Measurements from ENCODE around the gene PLIN4.
"Not testable (repeated sequence)": the region's sequence is repeated elsewhere in the genome, so short reads cannot be mapped to it uniquely, and the experiment has no call there.

Gene PLIN4

DNA sequence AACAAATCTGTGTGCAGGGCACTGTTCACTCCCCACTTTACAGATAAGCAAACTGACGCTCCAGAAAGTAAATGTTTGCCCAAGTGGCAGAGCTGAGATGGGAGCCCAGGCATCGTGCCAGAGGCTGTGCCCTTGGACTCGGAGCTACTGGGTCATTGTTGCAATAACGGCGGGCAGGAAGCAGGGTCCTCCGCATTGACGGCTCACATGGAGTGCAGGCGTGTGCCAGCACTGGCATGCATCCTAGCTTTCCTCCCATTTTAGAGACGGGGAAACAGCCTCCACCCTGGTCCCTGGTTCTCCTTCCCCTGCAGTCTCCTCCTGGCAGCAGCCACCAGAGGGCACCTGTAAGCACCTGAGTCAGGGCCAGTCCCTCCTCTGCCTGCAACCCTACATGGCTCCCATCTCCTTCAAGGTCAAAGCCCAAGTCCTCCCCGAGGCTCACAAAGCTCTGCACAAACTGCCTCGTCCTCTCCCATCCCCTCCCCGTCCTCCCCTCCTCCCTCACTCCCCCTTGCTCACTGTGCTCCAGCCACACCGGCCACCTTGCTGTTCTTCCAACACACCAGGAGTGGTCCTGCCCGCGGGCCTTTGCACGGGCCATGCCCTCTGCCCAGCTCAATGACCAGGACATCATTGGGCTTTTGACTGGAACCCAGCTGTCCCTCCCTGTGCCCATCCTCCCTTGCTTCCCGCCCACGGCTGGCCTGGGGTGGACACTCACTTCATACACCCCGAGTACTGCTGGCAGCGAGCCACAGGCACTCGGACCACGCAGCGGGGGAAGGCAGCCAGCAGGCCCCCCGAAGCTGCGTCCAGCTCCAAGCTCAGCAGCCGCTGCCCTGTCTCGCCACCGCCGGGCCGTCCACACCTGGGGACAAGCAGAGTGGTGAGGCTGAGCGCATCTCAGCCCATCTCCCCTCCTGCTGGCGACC is 29.3 kb upstream of the PLIN4 start:
- in situ Hi-C loops (cut with HindIII; ENCODE audit: low sequenced_read_pairs) = no loop called here

DNA sequence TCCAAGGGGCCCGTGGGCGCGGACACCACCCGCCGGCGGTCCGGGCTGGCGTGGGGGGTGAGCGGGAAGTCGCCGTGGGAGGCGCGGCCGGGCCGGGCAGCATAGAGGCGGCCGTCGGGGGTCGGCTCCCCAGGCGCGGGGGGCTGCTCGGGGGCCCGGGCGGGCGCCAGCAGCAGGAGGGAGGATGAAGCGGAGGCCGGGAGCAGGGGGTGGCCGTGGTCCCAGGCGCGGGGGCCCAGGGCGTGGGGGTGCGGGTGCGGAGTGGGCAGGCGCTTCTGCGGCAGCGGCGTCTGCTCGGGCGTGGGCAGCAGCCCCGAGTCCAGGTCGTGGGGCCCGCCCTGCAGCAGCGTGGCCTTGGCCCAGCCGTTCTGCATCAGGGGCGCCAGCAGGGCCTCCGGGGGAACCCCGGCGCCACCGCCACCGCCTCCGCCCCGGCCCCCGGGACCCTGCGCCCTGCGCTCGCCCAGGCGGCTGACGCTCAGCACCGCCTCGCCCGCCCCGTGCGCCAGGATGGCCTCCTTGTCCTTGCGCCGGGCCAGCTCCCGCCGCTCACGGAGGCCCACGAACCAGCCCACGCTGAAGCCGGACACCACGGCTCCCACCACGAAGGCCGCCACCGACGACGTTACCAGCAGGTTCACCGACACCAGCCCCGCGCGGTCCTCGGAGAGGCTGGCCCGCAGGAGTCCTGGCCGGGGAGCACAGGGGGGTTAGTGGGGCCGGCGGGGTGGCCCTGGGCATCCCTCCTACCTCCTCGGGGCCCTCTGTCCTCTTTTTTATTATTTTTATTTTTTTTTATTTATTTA is 25.8 kb upstream of the PLIN4 start:
- in situ Hi-C loops (cut with HindIII; ENCODE audit: low sequenced_read_pairs) = no loop called here

DNA sequence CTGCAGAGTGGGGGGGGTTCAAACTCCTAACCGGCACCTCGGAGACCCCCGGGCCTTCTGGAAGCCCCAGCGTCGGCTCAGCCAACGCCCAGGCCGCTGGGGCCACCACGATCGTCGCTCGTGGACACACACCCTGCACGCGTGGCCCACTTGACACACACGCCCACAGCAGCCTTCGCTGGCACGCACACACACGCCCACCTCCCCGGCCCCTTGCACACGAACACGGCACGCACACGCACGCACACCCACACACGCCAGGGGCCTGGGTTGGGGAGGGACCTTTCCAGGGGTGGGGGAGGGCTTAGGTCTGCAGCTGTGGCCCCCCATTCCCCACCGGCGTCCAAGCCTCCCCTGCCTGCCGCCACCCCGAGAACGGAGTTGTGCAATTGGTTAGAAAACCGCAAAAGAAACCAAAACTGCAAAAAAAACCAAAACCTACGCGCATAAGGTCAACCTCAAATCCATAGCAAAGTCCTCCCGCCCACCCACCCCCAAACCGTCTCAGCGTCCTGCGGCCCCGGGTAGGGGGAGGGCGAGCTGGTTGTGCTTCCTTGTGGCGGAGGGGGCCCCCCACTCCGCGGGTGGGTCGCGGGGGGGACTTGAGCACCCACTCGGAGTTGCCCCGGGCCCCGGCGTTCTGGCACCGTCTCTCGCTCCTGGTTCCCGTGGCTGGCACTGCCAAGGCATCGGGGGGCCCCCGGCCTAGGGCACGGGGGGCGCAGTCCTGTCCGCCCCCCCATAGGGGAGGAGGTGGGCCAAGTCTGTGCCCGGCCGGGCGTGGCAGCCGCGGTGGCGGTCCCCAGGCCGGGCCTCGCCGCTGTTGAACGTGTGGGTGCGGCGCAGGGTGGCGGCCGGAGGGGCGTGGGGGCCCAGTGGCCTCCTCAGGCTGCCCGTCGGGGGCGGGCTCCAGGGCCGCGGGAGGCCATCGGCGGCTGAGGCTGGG is 24.9 kb upstream of the PLIN4 start:
- in situ Hi-C loops (cut with HindIII; ENCODE audit: low sequenced_read_pairs) = no loop called here

DNA sequence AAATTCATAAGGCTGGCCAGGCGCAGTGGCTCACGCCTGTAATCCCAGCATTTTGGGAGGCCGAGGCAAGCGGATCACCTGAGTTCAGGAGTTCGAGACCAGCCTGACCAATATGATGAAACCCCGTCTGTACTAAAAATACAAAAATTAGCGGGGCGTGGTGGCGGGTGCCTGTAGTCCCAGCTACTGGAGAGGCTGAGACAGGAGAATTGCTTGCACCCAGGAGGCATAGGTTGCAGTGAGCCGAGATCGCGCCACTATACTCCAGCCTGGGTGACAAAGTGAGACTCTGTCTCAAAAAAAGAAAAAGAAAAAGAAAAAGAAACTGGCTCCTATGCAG is 23.5 kb upstream of the PLIN4 start:
- in situ Hi-C loops (cut with HindIII; ENCODE audit: low sequenced_read_pairs) = not testable (repeated sequence)

DNA sequence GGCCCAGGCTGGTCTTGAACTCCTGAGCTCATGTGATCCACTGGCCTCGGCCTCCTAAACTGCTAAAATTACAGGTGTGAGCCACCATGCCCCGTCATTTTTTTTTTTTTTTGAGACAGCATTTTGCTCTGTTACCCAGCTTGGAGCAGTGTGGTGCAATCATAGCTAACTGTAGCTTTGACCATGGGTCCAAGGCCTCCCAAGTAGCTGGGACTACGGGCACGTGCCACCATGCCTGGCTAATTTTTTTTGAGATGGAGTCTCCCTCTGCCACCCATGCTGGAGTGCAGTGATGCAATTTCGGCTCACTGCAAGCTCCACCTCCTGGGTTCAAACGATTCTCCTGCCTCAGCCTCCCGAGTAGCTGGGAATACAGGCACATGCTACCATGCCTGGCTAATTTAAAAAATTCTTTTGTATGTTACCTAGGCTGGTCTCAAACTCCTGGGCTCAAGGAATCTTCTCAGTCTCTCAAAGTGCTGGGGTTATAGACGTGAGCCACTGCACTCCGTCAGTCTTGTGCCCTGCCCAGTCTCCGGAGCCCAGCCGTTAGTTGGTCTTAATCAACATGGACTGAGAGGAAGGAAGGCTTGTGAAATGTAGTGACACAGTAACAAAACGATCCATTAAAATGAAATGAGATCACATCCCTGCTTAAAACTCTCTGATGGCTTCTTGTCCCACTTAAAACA is 23.0 kb upstream of the PLIN4 start:
- in situ Hi-C loops (cut with HindIII; ENCODE audit: low sequenced_read_pairs) = no loop called here

DNA sequence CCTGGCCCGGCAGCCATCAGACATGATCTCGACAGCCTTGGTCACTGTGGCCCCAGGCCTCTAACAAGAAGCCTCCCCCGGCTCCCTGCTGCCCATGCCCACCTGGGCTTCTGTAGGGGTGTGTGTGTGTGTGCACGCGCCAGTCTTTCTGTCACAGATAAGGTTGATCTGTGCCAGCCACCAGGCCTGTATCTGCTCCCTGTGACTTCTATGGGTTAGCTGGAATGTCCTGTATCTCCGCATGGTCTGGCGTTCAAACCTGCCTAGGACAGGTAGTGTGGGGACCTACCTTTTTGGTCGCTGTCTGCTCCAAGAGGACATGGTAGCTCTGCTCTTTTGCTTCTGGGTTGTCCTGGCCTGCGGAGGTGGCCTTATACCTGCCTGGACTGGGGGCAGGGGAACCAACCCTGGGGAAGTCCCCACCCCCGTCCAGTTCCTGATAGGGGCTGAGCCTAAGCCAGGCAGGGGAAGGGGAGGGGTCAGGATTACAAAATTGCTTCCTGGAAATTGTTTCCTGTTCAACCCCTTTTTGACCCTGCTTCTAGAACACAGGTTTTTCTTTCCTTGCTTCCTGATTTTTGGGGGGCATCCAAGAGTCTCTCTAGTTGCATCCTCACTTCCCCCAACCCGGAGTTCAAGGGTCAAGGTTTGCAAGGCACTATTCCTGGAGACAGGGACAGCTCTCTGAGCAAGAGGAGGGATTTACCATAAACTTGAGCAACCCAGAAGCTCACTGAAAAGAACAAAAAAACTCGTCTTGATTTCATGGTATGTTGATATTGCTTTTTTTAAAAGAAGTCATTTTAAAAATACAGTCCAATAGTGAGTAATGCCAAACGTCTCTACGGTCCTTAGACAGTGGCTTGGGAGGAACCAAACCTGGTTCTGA is 21.7 kb upstream of the PLIN4 start, which contains the start of gene LRG1:
TSS of gene LRG1 (minus strand) at position 344 of the 889 bp plus-strand sequence. CDS start at position 321, 23 bp downstream.
- in situ Hi-C loops (cut with HindIII; ENCODE audit: low sequenced_read_pairs) = no loop called here

DNA sequence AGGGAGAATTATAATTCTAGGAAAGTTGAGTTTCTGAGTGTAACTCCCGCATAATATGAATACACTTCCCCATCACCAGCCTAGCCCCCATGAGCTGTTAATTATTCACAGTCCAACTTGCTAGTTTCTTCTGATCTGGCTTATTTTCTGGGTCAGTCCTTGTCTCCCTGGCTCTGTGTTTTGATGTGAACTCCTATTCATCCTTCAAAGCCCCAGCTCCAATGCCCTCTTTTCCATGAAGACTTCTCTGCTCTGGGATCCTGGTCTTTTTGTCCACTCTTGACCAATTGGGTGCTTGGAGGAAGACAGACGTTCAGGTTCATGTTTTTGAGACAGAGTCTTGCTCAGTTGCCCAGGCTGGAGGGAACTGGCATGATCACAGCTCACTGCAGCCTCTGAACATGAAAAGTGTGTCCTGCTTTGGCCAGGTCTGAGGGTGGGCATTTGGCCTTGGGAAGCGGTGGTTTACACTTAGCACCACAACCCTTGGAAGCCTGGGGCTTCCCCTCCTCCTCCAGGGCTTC is 20.9 kb upstream of the PLIN4 start:
- in situ Hi-C loops (cut with HindIII; ENCODE audit: low sequenced_read_pairs) = no loop called here

DNA sequence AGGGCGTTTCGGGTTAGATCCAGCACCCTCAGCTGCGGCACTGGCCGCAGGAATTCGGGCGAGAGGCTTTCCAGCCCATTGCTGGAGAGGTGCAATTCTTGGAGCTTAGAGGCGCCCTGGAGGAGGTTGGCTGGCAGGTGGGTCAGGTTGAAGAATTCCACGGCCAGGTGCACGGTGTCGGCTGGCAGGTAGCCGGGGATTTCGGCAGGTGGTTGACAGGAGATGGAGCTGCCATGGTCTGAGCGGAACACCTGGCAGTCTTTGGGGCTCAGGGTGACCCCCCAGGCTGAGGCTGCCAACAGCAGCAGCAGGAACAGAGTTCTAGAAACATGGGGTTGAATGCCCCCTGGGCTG is 20.3 kb upstream of the PLIN4 start:
- in situ Hi-C loops (cut with HindIII; ENCODE audit: low sequenced_read_pairs) = no loop called here

DNA sequence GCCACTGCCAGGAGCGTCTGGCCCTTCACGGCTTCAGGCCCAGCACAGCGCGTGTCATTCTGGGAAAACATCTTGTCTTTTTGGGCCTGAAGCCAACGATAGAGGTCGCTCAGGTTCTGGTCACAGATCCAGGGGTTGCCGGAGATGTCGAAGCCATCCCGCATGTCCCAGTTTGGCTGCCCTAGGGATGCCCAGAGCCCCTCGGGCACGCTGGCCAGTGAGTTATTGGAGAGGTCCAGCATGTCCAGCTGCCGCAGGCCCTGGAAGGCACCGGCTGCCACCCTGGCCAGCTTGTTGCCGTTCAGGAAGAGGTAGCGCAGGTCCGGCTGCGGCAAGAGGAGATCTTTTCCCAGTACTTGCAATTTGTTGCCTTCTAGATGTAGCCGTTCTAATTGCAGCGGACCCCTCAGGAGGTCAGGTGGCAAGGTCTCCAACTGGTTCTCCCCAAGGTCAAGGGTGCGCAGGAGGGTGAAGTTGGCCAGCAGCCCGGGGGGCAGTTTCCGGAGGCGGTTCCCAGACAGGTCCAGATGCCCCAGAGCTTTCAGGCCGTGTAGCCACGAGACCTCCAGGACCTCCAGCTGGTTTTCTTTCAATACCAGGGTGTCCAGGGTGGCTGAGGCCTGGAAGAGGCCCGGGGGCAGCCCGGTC is 19.8 kb upstream of the PLIN4 start:
- in situ Hi-C loops (cut with HindIII; ENCODE audit: low sequenced_read_pairs) = no loop called here

DNA sequence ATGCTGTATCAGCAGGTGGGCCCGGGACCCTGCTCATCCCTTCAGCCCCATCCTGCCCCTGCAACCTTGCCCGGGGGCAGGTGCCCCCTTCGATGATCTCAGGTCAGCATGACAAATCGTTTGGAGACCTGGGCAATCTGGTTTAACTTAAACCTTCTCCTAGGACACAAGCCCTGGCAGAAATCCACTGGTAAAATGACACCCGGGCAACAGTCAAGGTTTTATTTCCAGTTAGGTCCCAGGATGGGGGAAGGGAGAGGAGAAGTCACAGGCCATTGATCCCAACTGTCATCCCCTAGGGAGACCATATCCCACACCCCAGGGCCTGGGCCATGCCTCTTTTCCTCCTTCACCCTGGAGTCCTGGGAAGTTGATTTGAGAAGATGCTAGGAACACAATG is 18.5 kb upstream of the PLIN4 start:
- in situ Hi-C loops (cut with HindIII; ENCODE audit: low sequenced_read_pairs) = no loop called here

DNA sequence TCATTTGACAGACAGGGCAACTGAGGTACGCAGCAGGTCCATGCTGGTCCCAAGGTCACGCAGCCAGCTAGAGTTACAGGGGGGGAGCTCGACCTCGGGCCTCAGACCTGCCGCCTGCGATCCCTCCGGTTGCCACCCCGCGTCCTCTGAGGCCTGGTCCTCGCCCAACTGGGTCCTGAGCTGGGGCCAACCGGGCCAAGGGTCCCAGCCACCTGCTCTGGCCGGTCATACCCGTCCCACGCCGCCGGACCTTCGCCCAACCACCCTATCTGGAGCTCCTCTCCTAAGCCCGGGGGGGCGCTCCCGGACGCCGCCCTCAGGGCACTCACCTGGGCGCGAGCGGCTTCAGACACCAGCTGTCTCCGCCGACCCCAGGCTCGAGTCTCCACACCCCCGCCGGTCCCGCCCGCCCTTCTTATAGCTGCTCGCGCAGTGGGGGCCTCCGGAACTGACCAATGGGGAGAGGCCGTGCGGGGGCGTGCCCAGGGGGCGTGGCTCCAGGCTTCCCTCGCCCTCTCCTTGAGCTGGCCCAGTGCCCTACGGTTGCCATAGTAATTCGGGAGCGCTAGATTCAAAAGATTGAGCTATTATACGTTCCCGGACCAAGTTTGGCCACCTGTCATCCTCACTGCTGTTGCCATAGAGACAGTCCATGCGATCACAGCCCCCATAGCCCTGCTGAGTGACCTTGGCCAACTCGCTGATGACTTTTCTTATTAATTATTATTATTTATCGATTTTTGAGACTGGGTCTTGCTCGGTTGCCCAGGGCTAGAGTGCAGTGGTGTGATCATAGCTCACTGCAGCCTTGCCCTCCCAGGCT is 16.8 kb upstream of the PLIN4 start, which contains the start of gene PLIN5:
TSS of gene PLIN5 (minus strand) at position 389 of the 823 bp plus-strand sequence. CDS start 1,150 bp downstream, outside the sequence.
- in situ Hi-C loops (cut with HindIII; ENCODE audit: low sequenced_read_pairs) = no loop called here

DNA sequence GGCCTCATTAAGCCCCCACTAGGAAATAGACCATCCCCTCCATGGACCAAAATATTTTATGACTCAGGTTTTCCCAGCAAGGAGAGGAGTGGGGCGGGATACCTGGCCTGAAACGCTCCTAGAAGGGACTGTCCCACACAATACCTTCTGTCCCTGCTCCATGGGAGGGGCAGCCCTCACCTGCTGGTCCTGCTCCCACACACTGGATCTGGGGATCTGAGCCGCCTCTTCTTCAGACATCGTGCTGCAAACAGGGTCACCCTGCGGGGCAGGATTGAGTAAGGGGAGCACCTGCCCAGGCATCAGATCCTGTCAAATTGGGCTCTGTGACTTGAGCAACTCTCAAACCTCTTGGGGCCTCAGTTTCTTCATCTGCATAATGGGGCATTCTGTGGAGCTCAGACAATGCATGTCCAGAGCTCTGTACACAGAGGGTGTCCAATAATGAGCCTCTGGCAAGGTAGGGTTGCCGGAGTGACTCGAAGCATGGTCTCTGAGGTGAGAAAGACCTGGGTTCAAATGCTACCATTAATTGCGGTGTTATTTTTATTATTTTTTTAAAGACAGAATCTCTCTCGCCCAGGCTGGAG is 15.6 kb upstream of the PLIN4 start:
- in situ Hi-C loops (cut with HindIII; ENCODE audit: low sequenced_read_pairs) = no loop called here

DNA sequence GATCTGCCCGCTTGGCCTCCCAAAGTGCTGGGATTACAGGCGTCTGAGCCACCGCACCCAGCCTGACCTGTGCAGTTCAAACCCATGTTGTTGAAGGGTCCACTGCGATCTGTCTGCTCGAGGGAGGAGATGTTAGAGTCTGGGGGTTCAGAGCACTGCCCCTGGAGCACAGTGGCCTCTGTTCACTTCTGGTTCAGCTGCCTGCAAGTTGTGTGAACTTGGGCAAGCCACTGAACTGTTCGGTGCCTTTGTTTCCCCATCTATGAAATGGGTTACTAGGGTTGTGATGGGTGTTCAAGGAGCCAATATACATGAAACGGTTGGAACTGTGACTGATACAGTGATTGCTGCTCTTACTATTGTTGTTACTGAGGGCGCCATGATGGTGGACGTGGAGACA is 15.0 kb upstream of the PLIN4 start:
- in situ Hi-C loops (cut with HindIII; ENCODE audit: low sequenced_read_pairs) = no loop called here

DNA sequence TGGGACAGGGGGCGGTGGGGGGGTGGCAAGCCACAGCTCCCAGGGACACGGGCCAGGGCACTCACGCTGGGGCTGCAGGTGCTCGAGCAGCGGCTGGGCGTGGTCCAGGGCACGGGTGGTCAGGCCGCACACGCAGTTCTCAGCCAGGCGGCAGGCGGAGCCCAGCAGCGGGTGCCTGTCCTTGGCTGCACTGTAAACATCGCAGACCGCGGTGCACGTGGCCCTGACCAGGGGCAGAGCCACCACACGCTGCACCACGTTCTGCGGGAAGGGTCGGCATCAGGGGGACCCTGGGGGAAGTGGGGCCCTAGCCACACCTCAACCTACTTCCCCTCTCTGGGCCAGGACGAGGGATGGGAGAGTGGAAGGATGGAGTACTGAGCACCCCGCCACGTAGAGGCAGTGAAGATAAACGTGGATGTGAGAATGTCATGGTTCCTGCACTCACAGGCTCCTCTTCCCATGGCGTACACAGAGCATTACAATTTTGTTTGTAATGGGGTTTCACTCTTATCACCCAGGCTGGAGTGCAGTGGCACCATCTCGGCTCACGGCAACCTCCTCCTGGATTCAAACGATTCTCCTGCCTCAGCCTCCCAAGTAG is 13.4 kb upstream of the PLIN4 start:
- in situ Hi-C loops (cut with HindIII; ENCODE audit: low sequenced_read_pairs) = no loop called here

DNA sequence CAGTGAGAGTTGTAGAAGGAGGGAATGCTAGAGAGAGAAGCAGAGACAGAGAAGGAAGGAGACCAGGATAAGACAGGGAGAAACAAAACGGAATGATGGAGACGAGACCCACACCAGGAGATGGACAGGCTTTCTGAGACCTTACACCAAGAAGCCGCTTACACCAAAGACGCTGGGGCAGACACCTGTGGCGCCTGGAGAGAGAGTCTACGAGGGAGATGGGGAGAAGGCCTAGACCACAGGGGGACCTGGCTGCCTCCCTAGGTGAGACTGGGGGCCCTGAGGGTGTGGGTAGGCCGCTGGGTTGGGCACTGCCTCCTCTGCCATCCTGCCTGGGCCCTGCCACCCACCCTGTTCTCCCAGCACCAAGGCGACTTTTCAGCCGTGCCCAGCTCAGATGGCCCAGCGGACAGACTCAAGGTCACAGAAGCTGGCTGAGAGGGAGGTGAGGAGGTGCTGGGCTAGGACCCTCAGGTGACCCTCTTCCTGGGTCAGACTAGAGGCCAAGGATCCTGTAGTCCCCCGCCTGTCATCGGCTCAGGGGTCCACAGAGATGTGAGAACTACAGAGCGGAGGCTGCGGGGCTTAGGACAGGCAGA is 11.7 kb upstream of the PLIN4 start:
- in situ Hi-C loops (cut with HindIII; ENCODE audit: low sequenced_read_pairs) = loop anchor here (10.0 kb wide), 1 partner anchor 115 kb away; no protein-coding TSS in a partner anchor

DNA sequence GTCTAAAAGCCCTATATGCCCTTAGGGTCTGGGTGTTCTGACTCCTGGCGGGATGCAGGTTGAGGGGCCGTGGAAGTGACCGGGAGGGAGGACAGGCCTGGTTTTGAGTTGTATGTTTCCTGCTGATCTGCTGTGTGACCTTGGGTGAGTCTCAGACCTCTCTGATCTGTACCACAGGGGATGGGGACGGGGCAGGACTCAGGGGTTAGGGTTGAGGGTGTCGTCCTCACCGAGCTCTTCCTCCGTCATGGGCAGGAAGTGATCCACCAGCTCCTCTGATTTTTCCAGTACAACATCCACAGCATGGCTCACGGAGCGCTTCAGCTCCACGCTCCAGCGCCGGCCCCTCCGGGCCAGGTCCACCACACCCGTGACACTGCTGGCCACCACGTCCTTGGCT is 10.6 kb upstream of the PLIN4 start:
- in situ Hi-C loops (cut with HindIII; ENCODE audit: low sequenced_read_pairs) = loop anchor here (10.0 kb wide), 1 partner anchor 116 kb away; no protein-coding TSS in a partner anchor
